Right hindlimb (tissue), 1 donor: ENCODE data around the gene DIAPH3.

Experiments used
- DNase-seq: peaks from one replicate; pipeline ENCODE4 v3.0.0-alpha.2; 2018

The DIAPH3 gene

GRCh38 chr13:59658027-59658737 lies 505.5 kb downstream of the DIAPH3 start:
- no peak for DNase-seq

- no peak for DNase-seq
Measured at GRCh38 chr13:59653916-59654315, 509.8 kb downstream of the DIAPH3 start.

GRCh38 chr13:59651479-59651878 lies 512.2 kb downstream of the DIAPH3 start:
- no peak for DNase-seq

GRCh38 chr13:59643906-59644626 lies 519.7 kb downstream of the DIAPH3 start:
- DNase-seq: no peak

GRCh38 chr13:59643364-59643841 lies 520.3 kb downstream of the DIAPH3 start:
- DNase-seq: no peak

GRCh38 chr13:59641817-59642216 lies 521.9 kb downstream of the DIAPH3 start:
- DNase-seq: no peak

GRCh38 chr13:59641261-59641660 lies 522.5 kb downstream of the DIAPH3 start:
- no peak for DNase-seq

- no peak for DNase-seq
Measured at GRCh38 chr13:59638404-59638803, 525.3 kb downstream of the DIAPH3 start.

GRCh38 chr13:59635589-59635988 lies 528.1 kb downstream of the DIAPH3 start:
- no peak for DNase-seq

- DNase-seq: peak; percentile 19
Measured at GRCh38 chr13:59633290-59633689, 530.4 kb downstream of the DIAPH3 start.

- DNase-seq: no peak
Measured at GRCh38 chr13:59631271-59631670, 532.5 kb downstream of the DIAPH3 start.

- DNase-seq: no peak
Measured at GRCh38 chr13:59625111-59625510, 538.6 kb downstream of the DIAPH3 start.

- no peak for DNase-seq
Measured at GRCh38 chr13:59623206-59623915, 540.4 kb downstream of the DIAPH3 start.

- DNase-seq: no peak
Measured at GRCh38 chr13:59621773-59622172, 542.0 kb downstream of the DIAPH3 start.
